GM12878 (cell line): ENCODE data around the gene MYLK3.

Experiments
- SIN3A ChIP-seq: IDR thresholded peaks from 2 replicates; pipeline ENCODE4 v1.6.1; 2012; ENCODE audit warnings: low read depth, low read length, improper control_type of control experiment
- TF ChIP-seq, protein P1 (sequence below), 3 experiments: IDR thresholded peaks in 2 of 3; conservative IDR thresholded peaks in 1 of 3; 2 replicates each; pipeline ENCODE4 v1.5.1; 2011; ENCODE audit warnings: low read depth in 3 of 3, low read length in 3 of 3, mild to moderate bottlenecking in 3 of 3, control low read depth in 2 of 3, moderate library complexity in 2 of 3, inconsistent platforms in 1 of 3, mixed read lengths in 1 of 3; ENCODE audit not compliant: control insufficient read depth in 2 of 3, insufficient read depth in 1 of 3; ENCODE audit errors: extremely low read depth in 1 of 3

DNA sequence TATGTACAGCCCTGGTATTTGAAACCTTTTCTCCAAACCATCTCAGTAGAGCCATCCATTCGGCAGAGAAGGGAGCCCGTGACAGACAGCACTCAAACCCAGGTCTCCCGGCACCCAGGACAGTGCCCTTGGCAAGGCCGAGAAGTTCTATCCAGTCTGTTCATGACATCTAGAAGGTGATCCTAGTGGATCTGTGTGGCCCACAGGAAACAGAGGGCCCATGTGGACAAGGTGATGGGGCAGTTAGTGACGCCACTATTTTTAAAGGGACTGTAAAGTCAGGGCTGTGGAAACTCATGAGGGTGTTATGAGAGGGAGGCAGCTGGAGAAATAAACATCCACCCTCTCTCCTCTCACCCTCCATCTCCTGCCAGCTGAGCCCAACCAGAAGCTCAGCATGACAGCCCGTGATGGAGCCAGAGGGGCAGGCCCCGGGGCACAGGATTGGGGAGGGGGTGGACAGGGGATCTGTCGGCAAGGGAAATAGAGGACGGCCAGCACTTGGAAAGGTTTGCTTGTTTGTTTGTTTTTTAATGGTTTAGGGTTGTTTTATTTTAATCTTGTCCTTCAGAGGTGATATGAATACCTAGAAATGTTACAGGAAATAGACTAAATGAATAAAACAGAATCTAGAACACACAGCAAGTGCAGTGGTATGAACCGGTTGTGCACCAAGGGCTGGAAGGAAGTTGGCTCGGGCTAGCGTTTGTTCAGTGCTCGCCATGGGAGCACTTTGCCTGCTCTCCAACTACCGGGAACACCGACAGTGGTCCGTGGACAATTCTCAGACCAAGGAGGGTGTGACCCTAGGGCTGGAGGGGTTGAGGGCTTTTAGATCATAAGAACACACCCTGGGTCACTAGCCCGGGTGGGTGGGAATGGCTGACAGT, 17.1 kb downstream of the MYLK3 start:
- no peak for TF ChIP-seq SIN3A
- TF ChIP-seq, protein P1, sequence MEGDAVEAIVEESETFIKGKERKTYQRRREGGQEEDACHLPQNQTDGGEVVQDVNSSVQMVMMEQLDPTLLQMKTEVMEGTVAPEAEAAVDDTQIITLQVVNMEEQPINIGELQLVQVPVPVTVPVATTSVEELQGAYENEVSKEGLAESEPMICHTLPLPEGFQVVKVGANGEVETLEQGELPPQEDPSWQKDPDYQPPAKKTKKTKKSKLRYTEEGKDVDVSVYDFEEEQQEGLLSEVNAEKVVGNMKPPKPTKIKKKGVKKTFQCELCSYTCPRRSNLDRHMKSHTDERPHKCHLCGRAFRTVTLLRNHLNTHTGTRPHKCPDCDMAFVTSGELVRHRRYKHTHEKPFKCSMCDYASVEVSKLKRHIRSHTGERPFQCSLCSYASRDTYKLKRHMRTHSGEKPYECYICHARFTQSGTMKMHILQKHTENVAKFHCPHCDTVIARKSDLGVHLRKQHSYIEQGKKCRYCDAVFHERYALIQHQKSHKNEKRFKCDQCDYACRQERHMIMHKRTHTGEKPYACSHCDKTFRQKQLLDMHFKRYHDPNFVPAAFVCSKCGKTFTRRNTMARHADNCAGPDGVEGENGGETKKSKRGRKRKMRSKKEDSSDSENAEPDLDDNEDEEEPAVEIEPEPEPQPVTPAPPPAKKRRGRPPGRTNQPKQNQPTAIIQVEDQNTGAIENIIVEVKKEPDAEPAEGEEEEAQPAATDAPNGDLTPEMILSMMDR (IDR thresholded peaks at IDR 0.05 in 2 of 3, conservative IDR thresholded peaks at IDR 0.05 in 1 of 3; ENCODE audit: control insufficient read depth in 2 of 3, extremely low read depth in 1 of 3, insufficient read depth in 1 of 3, low read depth in 3 of 3, low read length in 3 of 3), result no peak
